GM06990 (cell line): ENCODE data around the gene FAM9A.

Source experiments
- DNase-seq: peaks from one replicate; pipeline ENCODE4 v3.0.0-alpha.2; 2011; ENCODE audit not compliant: insufficient read length; ENCODE audit errors: extremely low read depth
- H3K27me3 ChIP-seq: replicated peaks from 2 replicates; pipeline ENCODE4 v1.6.0; 2011; ENCODE audit warnings: low read length; ENCODE audit not compliant: control insufficient read depth, insufficient read depth
- H3K36me3 ChIP-seq: 2 replicates; pipeline ENCODE4 v1.5.1; 2011; ENCODE audit warnings: low read length; ENCODE audit not compliant: control insufficient read depth, insufficient read depth
- H3K4me3 ChIP-seq: replicated peaks from 2 replicates; pipeline ENCODE4 v1.5.1; 2011; ENCODE audit warnings: low read depth, mild to moderate bottlenecking, control low read depth, low read length
- TF ChIP-seq, protein P1 (sequence below): IDR thresholded peaks from 2 replicates; pipeline ENCODE4 v1.5.1; 2011; ENCODE audit warnings: low read length, control low read depth, mild to moderate bottlenecking, inconsistent platforms; ENCODE audit not compliant: insufficient read depth, poor library complexity, severe bottlenecking

The FAM9A gene

DNA sequence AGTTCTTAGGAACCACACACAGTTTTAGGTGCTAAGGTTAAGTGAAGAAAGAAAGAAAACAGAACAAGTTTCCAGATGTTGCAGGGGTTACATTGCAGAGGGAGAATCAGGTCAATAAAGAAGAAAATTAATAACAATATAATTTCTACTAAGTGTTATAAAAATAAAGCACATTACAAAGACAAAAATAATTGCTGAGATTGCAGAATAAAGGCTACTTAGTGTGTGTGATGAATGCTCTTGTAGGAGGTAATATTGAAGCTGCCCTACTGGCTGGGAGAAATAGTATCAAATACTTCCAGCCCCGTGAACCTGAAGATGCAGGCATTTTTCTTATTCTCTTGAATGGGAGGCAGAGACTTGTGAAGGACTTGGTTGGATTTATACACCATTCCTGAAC lies 33.2 kb upstream of the FAM9A start:
- TF ChIP-seq, protein P1, sequence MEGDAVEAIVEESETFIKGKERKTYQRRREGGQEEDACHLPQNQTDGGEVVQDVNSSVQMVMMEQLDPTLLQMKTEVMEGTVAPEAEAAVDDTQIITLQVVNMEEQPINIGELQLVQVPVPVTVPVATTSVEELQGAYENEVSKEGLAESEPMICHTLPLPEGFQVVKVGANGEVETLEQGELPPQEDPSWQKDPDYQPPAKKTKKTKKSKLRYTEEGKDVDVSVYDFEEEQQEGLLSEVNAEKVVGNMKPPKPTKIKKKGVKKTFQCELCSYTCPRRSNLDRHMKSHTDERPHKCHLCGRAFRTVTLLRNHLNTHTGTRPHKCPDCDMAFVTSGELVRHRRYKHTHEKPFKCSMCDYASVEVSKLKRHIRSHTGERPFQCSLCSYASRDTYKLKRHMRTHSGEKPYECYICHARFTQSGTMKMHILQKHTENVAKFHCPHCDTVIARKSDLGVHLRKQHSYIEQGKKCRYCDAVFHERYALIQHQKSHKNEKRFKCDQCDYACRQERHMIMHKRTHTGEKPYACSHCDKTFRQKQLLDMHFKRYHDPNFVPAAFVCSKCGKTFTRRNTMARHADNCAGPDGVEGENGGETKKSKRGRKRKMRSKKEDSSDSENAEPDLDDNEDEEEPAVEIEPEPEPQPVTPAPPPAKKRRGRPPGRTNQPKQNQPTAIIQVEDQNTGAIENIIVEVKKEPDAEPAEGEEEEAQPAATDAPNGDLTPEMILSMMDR, result no peak
- no peaks in the 10 kb centered on the region for H3K36me3 ChIP-seq
- H3K27me3 ChIP-seq, result no peaks in the 10 kb centered on the region
- H3K4me3 ChIP-seq, result no peak overlapping the region
- DNase-seq, result no peak

DNA sequence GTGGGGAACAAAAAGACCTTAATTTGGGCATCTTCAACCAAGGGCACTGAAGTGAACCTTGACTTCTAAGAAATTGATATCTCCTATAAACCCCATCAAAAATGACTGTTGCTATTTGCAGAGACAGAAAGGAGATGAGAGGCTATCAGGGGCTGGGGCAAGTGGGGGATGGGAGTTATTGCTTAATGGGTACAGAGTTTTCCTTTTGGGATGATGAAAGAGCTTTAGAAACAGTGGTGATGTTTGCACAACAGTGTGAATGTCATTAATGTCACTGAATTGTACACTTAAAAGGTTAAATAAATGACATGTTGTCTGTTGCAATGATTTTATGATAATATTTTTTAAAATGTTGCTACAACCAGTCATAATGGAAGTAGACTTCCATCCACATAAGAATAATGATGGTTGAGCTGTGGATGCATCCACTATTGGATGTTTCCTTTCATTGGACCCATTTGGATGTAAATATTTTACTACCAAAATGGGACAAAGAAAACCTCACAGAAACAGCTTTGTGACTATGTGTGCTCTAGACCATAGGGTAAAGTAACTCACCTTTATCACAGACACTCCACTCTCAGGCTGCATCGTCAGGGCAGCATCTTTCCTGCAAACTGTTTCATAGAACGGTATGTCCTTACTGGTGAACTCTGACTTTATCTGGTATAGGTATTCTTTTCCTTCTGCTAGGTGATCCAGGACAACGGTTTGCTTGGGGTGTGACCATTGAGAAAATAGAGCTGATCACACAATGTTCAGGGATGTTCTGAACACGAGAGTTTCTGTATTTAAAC lies 31.6 kb upstream of the FAM9A start:
- TF ChIP-seq, protein P1, result no peak
- DNase-seq, result no peak
- Histone ChIP-seq H3K36me3 (no peaks in the 10 kb centered on the region), H3K4me3 (no peak overlapping the region), H3K27me3 (no peaks in the 10 kb centered on the region)

DNA sequence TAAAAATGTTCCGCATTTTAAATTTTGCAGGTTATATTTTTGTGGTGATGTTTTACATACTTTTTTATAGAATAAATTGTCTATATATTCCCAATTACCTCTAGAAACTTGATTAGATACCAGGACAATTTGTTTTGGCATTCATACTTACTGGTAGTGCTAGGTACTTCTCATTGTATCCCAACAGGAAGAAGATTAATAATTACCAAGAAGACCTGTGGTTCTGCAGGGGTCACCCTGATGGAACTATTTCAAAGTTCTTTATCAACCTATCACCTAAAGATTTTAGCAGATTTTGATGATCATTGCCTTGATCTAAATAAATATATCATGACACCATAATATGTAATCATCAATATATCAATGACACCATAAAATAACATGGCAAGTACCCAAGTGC lies 22.5 kb upstream of the FAM9A start:
- Histone ChIP-seq H3K36me3 (no peaks in the 10 kb centered on the region), H3K27me3 (no peaks in the 10 kb centered on the region), H3K4me3 (no peak overlapping the region)
- TF ChIP-seq, protein P1, result no peak
- no peak for DNase-seq

DNA sequence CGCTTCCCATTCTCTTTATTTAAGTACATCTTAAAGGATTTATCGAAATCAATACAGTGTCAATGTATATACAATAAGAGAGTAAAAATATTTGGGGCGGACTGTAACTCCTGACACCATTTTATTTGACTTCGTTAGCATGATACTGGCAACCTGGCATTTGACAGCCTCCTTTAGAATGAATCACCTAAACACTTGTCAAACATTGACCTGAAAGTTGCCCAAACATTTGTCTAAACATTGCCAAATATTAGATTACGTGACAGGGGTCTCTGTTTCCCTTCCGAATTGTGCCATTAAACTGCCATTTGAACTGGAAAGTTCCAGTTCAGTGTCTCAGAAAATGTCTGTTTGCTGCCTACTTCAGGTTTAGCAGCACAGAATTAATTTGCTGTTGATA lies 20.8 kb upstream of the FAM9A start:
- Histone ChIP-seq H3K27me3 (no peaks in the 10 kb centered on the region), H3K4me3 (no peak overlapping the region), H3K36me3 (no peaks in the 10 kb centered on the region)
- DNase-seq, result no peak
- TF ChIP-seq, protein P1, result no peak

DNA sequence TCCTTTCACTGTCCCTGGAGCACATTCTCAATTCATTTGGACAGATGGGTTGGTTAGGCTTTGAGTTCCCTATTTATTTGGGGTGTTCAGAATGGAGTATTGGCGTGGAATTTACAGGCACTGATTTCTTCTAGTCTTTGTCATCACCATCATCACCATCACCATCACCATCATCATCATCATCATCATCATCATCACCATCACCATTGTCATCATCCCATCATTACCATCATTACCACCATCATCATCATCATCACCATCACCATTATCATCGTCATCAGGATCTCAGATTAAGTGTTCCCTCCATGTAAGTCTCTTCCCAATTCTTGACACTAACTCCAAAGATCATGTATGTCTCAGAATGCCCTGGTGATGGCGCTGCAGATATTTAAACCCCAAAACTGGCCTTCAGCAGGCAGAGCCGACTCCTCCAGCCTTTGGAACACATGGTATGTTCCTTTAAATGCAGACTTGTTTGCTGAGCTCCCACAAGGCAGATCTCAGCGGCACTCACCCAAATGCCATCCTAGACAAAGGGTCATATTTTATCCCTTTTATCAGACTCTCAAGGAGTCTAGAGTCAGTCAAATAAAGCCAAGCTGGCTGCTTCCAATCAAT lies 19.8 kb upstream of the FAM9A start:
- DNase-seq, result no peak
- TF ChIP-seq, protein P1, result no peak
- H3K36me3 ChIP-seq, result no peaks in the 10 kb centered on the region
- no peak overlapping the region for H3K4me3 ChIP-seq
- H3K27me3 ChIP-seq, result no peaks in the 10 kb centered on the region
